Effector memory CD4-positive, alpha-beta T cell (primary cell): ENCODE measurements around the gene ARHGAP21.

Experiments used
- DNase-seq, 3 donors: peaks; one replicate each; pipeline ENCODE4 v3.0.0-alpha.2; 2020
- H3K27ac ChIP-seq: 2 replicates; pipeline ENCODE4 v1.7.0; 2013; ENCODE audit warnings: mild to moderate bottlenecking, low read length, moderate library complexity; ENCODE audit not compliant: insufficient read depth, poor library complexity, severe bottlenecking
- H3K27me3 ChIP-seq: replicated peaks from 2 replicates; pipeline ENCODE4 v1.7.0; 2013; ENCODE audit warnings: mild to moderate bottlenecking, low read length; ENCODE audit not compliant: insufficient read depth, control insufficient read depth, poor library complexity, severe bottlenecking
- H3K36me3 ChIP-seq: 2 replicates; pipeline ENCODE4 v1.7.0; 2013; ENCODE audit warnings: mild to moderate bottlenecking, low read length, moderate library complexity; ENCODE audit not compliant: control insufficient read depth, insufficient read depth
- H3K4me1 ChIP-seq: 2 replicates; pipeline ENCODE4 v1.7.0; 2013; ENCODE audit warnings: low read length, mild to moderate bottlenecking; ENCODE audit not compliant: control insufficient read depth, insufficient read depth, poor library complexity, severe bottlenecking
- H3K4me3 ChIP-seq: 2 replicates; pipeline ENCODE4 v1.7.0; 2013; ENCODE audit warnings: low read length, low read depth, mild to moderate bottlenecking; ENCODE audit not compliant: insufficient read depth, poor library complexity, severe bottlenecking
- H3K9me3 ChIP-seq: 2 replicates; pipeline ENCODE4 v1.7.0; 2013; ENCODE audit warnings: mild to moderate bottlenecking, low read length, moderate library complexity; ENCODE audit not compliant: control insufficient read depth

The ARHGAP21 gene

DNA sequence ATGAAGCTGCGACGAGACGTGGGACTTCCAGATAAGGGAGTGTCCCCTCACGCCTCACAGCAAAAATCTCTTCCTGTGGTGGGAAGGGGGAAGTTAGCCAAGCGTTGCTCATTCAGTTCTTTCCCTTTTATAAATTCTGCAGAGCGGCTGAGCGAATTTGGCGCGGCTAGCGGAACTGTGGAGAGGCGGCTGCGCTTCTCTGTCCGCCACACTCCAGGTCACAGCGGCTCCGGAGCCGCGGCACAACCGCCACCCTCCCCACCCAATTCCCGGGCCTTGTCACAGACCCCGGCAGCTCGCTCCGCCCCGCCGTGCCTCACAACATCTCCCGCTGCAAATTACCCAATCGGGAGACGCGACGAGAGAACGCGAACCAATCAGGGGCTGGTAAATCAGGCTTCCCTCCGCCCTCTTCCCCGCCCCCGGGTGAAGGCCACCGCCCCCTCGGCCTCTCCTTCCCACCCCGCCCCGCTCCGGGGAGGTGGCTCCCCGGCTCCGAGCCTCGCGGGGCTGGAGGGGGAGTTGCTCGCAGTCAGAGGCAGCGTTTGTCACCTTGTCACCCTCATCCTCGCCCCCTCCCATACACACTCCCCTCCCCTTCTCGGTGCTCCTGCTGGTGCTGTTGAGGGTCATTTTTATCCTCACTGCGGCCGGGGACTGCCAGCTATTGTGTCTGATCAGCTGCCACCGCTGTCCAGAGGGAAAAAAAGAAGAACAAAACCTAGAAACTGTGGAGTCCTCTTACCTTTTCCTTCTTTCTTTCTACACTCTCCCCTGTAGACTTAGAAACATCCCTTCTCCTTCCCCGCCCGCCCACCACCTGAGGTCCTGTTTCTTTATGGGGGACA lies 918 bp upstream of the ARHGAP21 start:
- Histone ChIP-seq H3K27ac (peak overlapping the region; percentile 74), H3K36me3 (no peaks in the 10 kb centered on the region), H3K9me3 (no peaks in the 10 kb centered on the region), H3K4me3 (peak overlapping the region; percentile 82), H3K27me3 (no peaks in the 10 kb centered on the region), H3K4me1 (peaks cover 2% of the 10 kb centered on the region)
- DNase-seq, result peak; percentile 91 to 94 (median 93)

DNA sequence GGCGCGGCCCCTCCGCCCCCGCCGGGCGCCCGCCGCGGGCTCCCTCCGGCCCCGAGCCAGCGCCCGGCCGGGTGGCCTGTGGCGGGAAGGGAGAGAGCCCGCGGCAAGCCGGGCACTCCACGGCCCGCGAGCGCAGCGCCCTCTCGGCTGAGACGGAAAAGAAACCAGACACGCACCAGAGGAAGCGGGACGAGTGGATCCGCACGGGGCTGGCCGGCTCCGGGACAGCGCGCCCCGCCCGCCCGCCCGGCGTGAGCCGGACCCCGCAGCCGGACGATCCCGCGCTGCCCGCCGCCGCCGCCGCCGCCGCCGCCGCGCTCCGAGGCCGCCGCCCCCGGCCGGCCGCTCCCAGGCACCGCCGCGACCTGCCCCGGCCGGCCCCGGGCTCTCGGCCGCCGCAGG lies 300 bp downstream of the ARHGAP21 start:
- Histone ChIP-seq H3K36me3 (no peaks in the 10 kb centered on the region), H3K4me3 (peak overlapping the region; percentile 63), H3K27ac (no peak overlapping the region), H3K9me3 (no peaks in the 10 kb centered on the region), H3K27me3 (no peaks in the 10 kb centered on the region), H3K4me1 (peaks cover 2% of the 10 kb centered on the region)
- DNase-seq, result peak in 1 of 3 donors; percentile 9

DNA sequence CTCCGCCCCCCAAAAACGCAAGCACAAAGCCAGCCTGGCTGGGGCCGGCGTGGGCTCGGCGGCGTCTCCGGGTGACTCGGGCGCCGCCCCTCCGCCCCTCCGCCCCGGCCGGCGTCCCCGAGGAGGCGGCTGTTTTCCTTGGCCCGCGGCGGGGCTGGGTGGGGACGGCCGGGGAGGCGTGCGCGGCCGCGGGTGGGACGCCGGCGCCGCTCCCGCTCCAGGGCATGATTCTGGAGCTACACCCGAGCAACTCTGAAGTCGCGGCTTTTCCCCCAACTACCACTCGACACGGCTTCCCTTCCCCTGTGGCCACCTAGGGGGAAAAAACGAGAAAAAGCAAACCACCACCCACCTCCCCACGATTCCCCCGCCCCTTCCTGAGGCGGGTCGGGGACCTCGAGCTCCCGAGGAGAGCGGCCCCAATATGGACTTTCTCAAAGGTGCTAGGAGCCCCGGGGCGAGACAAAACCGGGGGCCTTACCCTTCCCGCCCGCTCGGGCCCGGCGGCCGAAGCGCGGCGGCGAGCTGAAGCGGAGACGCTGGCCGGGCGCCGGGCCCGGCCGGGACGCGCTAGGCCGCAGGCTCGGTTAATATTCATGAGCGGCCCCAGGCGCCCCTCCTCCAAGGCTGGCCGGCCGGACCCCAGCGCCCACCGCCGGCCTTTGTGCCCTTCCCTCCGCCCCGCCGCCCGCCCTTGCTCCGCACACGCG lies 856 bp downstream of the ARHGAP21 start:
- Histone ChIP-seq H3K36me3 (no peaks in the 10 kb centered on the region), H3K4me1 (peaks cover 2% of the 10 kb centered on the region), H3K27ac (peak overlapping the region; percentile 46), H3K27me3 (no peaks in the 10 kb centered on the region), H3K4me3 (peak overlapping the region; percentile 63), H3K9me3 (no peaks in the 10 kb centered on the region)
- DNase-seq, result peak; percentile 28 to 46 (median 43)

DNA sequence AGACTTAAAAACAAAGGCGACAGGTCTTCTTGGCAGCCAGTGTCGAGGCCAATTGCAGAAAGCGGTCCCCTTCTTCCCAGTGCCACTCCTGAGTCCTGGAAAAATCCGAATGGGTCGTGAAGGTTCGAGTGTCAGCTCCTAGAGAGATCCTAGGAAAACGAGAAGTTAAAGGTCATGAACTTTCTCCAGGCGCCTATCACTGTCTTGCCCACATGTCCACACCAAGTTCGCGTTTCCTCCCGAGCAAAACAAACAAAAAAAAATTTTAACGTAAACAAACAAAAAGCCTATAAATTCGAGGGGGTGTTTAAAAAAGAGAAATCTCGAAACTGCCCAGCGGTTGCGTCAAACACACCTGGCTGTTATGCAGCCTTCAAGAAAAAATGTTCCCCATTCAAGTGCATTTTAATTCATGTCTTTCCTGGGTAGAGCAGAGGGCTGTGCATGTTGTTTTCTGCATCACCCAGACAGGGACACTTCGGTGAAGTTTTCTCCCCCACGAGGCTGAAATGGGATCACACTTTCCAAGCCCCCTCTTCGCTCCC lies 1.5 kb downstream of the ARHGAP21 start:
- H3K4me1 ChIP-seq, result peaks cover 2% of the 10 kb centered on the region
- H3K9me3 ChIP-seq, result no peaks in the 10 kb centered on the region
- H3K27ac ChIP-seq, result no peak overlapping the region
- H3K36me3 ChIP-seq, result no peaks in the 10 kb centered on the region
- H3K27me3 ChIP-seq, result no peaks in the 10 kb centered on the region
- DNase-seq, result no peak
- H3K4me3 ChIP-seq, result peak overlapping the region; percentile 63

DNA sequence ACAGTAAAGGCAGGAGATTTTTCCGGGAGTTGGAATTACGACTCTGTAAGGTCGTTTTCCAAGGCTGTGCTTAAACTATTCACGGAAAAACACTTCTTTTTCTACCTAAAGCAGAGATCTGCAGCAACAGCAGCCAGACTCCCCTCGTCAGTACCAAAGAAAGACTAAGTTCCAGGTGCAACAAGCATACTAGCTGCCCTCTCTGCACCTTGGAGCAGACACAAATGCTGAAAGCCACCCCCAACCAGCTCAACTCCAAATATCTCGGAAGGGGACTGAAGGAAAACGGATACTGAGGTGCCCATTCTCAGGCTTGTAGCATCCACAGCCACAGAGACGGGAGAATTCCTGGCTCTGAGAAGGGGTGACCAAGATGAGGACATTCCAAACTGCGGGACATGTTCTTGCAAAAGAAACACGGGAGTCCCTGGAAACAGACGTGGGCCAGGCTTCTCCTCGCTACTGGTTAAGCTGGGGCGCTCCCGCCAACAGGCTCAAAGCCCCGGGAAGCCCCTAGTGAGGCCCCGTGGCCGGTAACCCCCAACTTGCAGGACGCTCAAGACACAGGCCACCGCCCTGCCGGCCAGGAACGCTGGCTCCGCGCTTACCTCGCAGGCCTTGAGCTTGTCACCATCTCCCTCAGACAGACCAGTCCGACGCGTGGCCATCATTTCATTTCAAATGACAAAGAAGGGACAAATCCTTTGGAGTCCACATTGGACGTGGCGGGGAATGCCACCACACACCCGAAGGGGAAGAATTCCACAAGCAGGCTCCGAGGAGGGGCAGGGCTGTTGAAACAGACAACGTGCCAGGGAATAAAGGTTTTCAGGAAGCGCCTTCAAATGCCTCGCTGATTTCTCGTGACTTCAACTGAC lies 2.2 kb downstream of the ARHGAP21 start:
- Histone ChIP-seq H3K4me3 (no peak overlapping the region), H3K9me3 (no peaks in the 10 kb centered on the region), H3K4me1 (peaks cover 2% of the 10 kb centered on the region), H3K27ac (no peak overlapping the region), H3K27me3 (no peaks in the 10 kb centered on the region), H3K36me3 (no peaks in the 10 kb centered on the region)
- no peak for DNase-seq

DNA sequence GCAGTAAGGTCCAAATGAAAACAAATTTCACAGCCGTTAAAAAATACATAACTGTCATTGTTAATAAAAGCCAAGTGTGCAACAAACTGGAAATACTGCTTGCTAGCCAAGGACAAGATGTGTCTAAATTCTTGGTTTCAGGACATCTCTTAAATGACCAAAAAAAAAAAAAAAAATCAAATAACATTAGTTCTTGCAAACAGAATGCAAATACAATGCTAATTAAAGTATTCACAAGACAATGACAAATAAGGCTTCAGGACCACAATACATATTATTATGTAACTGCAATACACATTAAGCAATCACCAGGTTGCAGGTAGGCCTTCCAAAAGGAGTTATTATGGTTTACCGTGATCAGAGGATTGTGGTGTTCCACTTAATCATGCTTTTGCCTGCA lies 3.6 kb downstream of the ARHGAP21 start:
- H3K27ac ChIP-seq, result no peak overlapping the region
- peaks cover 2% of the 10 kb centered on the region for H3K4me1 ChIP-seq

DNA sequence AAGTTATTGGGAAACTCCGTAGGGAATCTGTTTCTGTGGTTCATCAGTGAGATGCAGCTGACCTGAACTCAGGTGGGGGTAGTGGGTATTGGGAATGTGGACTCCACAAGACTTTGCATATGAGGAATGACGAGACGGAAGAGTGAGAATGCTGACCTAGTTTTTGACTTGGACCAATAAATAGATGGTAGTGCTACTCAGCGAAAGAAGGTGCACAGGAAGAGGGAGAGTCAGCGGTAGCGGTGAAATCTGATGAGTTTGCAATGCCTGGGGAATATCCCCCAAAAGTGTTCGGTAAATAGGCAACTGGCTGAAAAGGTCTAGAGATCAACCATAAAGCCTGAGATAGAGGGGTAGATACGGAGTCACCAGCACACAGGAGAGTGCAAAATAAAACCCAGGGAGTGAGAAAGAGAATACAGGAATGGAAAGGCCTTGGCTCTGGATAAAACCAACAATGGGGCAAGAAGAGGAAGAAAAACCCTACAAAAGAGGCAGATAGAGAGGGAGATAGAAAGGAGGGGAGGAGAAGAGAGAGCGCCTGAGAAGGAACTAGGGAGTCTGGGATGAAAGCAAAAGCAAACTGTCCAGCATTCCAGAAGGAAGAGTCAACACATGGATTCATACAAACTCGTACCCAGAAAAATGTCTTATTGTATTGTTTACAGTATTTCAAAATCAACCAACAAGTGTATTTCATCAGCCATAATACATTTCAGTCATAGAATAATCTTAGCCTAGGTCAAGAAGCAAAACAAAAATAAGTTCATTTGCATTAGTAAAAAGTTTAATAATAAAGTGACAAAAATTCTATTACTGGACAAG lies 5.4 kb downstream of the ARHGAP21 start:
- Histone ChIP-seq H3K9me3 (no peaks in the 10 kb centered on the region), H3K4me1 (peaks cover 2% of the 10 kb centered on the region), H3K4me3 (no peak overlapping the region), H3K27ac (no peak overlapping the region), H3K36me3 (no peaks in the 10 kb centered on the region), H3K27me3 (no peaks in the 10 kb centered on the region)
- DNase-seq, result no peak

More for the DNA sequence above, 3.6 kb downstream of the ARHGAP21 start:
- H3K36me3 ChIP-seq, result no peaks in the 10 kb centered on the region
- H3K4me3 ChIP-seq, result no peak overlapping the region
- H3K27me3 ChIP-seq, result no peaks in the 10 kb centered on the region
- no peak for DNase-seq
- no peaks in the 10 kb centered on the region for H3K9me3 ChIP-seq

DNA sequence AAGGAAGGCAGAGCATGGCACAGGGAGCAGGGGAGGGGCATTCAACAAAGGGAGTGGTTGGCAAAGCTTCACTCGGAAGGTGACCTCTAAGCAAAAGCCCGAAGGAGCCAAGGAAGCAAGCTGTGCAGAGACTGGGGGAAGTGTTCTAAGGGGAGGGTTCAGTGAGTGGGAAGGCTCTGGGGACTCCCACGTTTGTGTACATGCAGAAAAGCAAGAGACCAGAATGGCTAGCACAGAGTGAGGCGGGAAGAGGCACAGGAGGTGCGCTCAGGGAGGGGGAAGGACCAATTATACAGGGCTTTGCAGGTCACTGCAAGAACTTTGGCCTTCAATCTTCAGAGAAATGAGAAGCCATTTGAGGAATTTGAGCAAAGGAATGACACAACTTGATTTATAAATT lies 7.4 kb downstream of the ARHGAP21 start:
- Histone ChIP-seq H3K36me3 (no peaks in the 10 kb centered on the region), H3K9me3 (no peaks in the 10 kb centered on the region), H3K4me3 (no peak overlapping the region), H3K4me1 (peaks cover 2% of the 10 kb centered on the region), H3K27me3 (no peaks in the 10 kb centered on the region), H3K27ac (no peak overlapping the region)
- DNase-seq, result no peak

DNA sequence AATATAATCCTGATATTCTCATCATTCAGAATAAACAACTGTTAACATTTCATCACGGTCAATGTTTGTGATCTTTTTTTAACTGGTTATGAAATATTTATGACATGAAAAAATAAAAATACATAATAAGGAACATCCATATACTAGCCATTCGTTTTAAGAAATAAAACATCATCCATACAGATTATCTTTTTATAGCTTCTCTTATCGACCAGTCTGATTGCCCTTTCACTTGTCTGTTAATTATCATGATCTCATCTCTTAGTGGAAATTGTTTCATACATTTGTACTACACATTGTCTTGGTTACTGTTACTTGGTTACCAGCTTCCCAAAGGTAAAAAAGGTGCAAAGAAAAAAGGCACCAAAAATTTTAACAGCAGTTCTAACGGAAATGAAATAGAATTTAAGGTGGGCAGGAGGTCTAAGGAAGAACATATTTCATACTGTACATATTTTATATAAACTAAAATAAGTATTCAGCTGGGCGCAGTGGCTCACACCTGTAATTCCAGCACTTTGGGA lies 8.4 kb downstream of the ARHGAP21 start:
- Histone ChIP-seq H3K36me3 (no peaks in the 10 kb centered on the region), H3K4me1 (no peaks in the 10 kb centered on the region), H3K27ac (no peak overlapping the region), H3K27me3 (no peaks in the 10 kb centered on the region), H3K9me3 (no peaks in the 10 kb centered on the region), H3K4me3 (no peak overlapping the region)
- DNase-seq, result no peak
